Cardiac muscle cell (in vitro differentiated cells and primary cell): Measurements from ENCODE around the gene CORO1C. TPM values are rescaled to one million over a fixed set of nuclear protein-coding genes. Genes with fewer than 3 reads are reported as not detected.
A peak's percentile ranks its signal among the peaks of the same experiment; 100 is the strongest.
"Not testable (repeated sequence)": the region's sequence is repeated elsewhere in the genome, so short reads cannot be mapped to it uniquely, and the experiment has no call there.

Source experiments
- DNase-seq, 2 donors: peaks; one replicate each; pipeline versions ENCODE4 v3.0.0 to v3.0.0-alpha.2; 2010 to 2017; ENCODE audit warnings: low read depth in 1 of 2, low spot score in 1 of 2
- H3K27ac ChIP-seq: fragments of 200-600 bp; sonication (generic); 2 replicates; pipeline ENCODE4 v1.5.1; 2016
- H3K27me3 ChIP-seq: fragments of 200-600 bp; sonication (generic); 2 replicates; pipeline ENCODE4 v1.6.0; 2016; ENCODE audit warnings: control low read depth
- H3K36me3 ChIP-seq: fragments of 200-600 bp; sonication (generic); 2 replicates; pipeline ENCODE4 v1.5.1; 2016; ENCODE audit warnings: control low read depth
- H3K4me1 ChIP-seq: fragments of 200-600 bp; sonication (generic); 2 replicates; pipeline ENCODE4 v1.8.1; 2017; ENCODE audit warnings: low read depth, mild to moderate bottlenecking, mixed run types
- H3K4me3 ChIP-seq: fragments of 200-600 bp; sonication (generic); 2 replicates; pipeline ENCODE4 v1.5.1; 2016; ENCODE audit warnings: mild to moderate bottlenecking
- H3K9me3 ChIP-seq: fragments of 200-600 bp; sonication (generic); 2 replicates; pipeline ENCODE4 v1.5.1; 2017; ENCODE audit warnings: low read depth, mild to moderate bottlenecking, control low read depth
- polyA plus RNA-seq: library from polyadenylated mRNA; unstranded; fragments of >200 nt; fragmentation: Nextera tagmentation; extraction: Ambion mirVana; gene quantifications from 2 replicates; pipeline ENCODE4 v1.2.1, GENCODE V29; 2016
- total RNA-seq: library from RNA; depleted of rRNA; stranded (reverse); fragments of >200 nt; gene quantifications from 2 replicates; pipeline ENCODE4 v1.2.3, GENCODE V29; 2016
- TF ChIP-seq, protein P1 (sequence below): IDR thresholded peaks from 2 replicates; pipeline ENCODE4 v1.5.1; 2012; ENCODE audit warnings: low read depth, mild to moderate bottlenecking, low read length

Gene CORO1C
- total and polyA plus RNA-seq, 2 experiments from 2014 or later = 65.4 to 72.5 TPM

DNA sequence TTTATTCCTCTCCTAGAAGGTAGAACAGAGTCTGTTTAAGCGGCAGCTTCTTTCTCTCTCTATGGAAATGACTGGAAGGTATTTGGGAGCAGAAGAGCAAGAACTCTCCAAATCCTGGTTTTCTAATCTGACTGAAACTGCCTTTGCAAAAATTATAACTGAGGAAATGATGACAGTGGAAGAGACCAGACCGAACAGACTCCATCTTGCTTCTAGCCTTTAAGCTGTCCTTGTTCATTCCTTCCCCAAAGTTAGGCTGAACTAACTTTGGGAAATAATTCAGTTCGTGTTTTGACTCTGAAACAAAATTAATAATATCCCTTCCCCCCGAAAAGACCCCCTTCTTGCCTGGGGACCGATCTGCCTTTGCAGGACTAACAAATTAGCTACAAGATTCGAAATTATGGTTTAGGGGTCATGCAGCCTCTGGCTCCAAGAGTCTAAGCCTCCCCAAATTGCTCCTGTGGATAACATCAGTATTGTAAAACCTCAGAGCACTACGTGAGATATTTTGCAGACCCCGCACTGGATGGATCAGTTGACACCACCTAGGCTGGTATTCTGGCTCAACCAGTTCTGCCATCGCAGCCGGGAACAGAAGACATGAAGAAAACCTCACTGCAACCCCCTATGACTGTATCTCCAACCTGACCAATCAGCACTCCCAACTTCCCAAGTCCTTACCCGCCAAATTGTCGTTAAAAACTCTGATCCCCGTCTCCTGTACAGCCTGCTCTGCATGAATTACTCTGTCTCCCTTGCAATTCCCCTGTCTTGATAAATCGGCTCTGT, 111.8 kb downstream of the CORO1C start:
- Histone ChIP-seq H3K4me3 (no peak overlapping the region), H3K4me1 (no peaks in the 10 kb centered on the region), H3K27me3 (no peaks in the 10 kb centered on the region), H3K36me3 (no peaks in the 10 kb centered on the region), H3K9me3 (no peaks in the 10 kb centered on the region), H3K27ac (no peak overlapping the region)
- TF ChIP-seq, protein P1, sequence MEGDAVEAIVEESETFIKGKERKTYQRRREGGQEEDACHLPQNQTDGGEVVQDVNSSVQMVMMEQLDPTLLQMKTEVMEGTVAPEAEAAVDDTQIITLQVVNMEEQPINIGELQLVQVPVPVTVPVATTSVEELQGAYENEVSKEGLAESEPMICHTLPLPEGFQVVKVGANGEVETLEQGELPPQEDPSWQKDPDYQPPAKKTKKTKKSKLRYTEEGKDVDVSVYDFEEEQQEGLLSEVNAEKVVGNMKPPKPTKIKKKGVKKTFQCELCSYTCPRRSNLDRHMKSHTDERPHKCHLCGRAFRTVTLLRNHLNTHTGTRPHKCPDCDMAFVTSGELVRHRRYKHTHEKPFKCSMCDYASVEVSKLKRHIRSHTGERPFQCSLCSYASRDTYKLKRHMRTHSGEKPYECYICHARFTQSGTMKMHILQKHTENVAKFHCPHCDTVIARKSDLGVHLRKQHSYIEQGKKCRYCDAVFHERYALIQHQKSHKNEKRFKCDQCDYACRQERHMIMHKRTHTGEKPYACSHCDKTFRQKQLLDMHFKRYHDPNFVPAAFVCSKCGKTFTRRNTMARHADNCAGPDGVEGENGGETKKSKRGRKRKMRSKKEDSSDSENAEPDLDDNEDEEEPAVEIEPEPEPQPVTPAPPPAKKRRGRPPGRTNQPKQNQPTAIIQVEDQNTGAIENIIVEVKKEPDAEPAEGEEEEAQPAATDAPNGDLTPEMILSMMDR = no peak
- no peak for DNase-seq

DNA sequence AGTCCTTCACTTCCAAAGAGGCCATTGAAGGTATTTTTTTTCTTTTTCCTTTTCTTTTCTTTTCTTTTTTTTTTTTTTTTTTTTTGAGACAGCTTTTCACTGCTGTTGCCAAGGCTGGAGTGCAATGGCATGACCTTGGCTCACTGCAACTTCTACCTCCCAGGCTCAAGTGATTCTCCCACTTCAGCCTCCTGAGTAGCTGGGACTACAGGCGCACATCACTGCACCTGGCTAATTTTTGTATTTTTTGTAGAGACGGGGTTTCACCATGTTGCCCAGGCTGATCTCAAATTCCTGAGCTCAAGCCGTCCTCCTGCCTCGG, 112.4 kb downstream of the CORO1C start:
- H3K9me3 ChIP-seq, H3K27ac ChIP-seq, DNase-seq, H3K4me1 ChIP-seq, H3K4me3 ChIP-seq, H3K27me3 ChIP-seq, H3K36me3 ChIP-seq: not testable (repeated sequence)

DNA sequence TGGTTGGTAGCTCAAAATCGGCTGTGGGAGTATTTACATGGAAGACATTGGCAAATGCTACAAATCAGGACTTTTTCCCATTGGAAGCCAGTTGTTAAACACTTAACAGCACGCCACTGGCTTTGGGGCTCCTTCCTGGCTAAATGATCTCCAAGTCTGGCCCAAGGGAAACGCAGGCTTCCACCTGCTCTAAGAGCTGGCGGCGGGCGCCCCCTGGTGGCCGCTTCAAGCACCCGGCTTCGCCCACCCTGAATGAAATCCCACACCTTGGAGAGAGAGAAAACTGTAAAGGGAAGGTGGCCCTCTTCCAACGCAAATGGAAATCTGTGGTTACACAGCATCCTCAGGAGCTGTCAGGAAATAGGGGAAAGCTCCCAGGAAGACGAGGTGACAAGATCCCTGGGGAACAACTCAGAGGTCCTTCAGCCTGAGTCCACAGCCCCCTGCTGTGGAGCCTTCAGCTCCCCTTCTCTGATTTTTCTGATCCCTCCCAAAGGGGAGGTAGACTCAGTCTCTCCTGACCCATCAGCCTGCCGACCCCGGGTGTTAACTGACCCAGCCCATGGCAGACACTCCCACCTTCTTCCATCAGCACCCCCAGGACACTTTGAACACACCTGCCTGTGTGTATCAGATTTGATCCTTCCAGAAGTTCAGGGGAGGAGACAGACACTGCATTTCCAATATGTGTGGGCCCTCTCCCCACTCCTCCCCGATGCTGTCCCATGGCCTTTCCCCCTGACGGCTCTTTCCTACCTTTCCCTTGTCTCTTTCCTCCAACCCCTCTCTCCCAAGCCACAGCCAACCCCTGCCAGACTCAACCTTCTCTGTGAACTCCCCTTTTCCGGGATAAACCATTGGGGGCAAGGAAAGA, 113.0 kb downstream of the CORO1C start:
- H3K9me3 ChIP-seq = no peaks in the 10 kb centered on the region
- no peak overlapping the region for H3K4me3 ChIP-seq
- no peaks in the 10 kb centered on the region for H3K36me3 ChIP-seq
- DNase-seq = peak; percentile 90 to 91
- TF ChIP-seq, protein P1 = peak; percentile 96
- no peaks in the 10 kb centered on the region for H3K4me1 ChIP-seq
- no peaks in the 10 kb centered on the region for H3K27me3 ChIP-seq
- H3K27ac ChIP-seq = no peak overlapping the region

DNA sequence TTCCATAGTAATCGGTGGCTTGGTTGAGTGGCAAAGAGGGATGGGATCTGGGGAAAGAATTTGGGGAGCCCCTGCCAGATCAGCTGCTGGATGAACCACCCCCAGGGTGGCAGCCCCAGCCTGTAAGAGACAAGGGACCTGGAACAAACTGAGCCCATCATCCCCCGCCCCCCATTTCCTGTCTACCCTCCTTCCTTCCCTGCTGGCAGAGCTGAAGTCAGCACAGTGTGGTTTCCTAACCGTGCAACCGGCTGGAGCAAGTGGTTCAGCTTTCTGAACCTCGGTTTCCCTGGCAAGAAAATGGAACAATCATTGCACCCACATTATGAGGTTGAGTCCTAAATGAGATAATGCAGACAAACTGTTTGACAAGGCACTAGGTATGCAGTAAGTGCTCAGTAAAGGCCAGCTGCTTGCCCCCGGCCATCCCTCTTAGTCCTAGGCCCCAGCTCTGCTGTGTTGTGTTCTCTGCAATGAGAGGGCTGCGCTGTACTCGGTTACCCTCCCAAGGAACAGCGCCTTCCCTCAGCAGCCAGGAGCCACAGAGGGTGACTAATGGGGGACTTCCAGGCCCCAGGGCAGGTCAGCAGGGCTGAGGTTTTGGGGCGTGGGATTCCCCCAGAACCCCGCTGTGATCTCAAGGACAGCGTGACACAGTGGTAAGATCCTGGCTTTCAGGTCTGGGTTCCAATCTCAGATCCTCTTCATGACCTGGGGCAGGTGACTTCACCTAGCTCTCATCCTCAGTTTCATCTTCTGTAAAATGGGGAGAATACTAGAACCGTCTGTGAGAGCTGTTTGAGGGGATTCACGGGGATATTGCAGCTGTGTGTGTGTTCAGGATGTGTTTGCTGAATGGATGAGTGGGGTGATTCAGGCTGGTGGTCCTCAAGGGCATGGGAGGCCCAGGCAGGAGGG, 114.1 kb downstream of the CORO1C start:
- no peak overlapping the region for H3K4me3 ChIP-seq
- no peaks in the 10 kb centered on the region for H3K9me3 ChIP-seq
- H3K4me1 ChIP-seq = no peaks in the 10 kb centered on the region
- TF ChIP-seq, protein P1 = no peak
- H3K27me3 ChIP-seq = no peaks in the 10 kb centered on the region
- H3K36me3 ChIP-seq = no peaks in the 10 kb centered on the region
- H3K27ac ChIP-seq = no peak overlapping the region
- DNase-seq = no peak

DNA sequence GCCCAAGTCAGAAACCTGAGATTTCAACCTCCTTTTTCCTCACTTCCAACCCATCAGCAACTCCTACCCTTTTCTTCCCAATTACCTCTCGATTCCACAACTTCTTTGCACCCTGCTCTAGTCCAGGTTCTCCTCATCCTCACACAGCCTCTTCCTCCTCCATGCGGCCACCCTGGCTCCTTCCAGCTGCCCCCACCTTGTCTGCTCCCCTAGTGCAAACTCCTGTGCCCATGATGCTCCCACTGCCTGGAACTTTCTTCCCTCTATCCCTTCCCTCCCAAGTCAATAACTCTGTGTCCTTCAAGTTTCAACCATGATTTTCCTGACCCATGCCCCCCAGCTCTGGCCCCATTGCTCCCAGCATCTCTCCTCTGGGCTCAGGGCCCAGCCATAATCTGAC, 115.0 kb downstream of the CORO1C start:
- DNase-seq = no peak
- Histone ChIP-seq H3K36me3 (no peaks in the 10 kb centered on the region), H3K27me3 (no peaks in the 10 kb centered on the region), H3K9me3 (no peaks in the 10 kb centered on the region), H3K27ac (no peak overlapping the region), H3K4me3 (no peak overlapping the region), H3K4me1 (no peaks in the 10 kb centered on the region)
- TF ChIP-seq, protein P1 = no peak
